ENCODE measurements around the gene NUP93.

GRCh38 chr16:56785317-56785716, 55.4 kb downstream of the NUP93 start:
- TF ChIP-seq ZSCAN20 (CRISPR knock-in tag; IDR thresholded peaks at IDR 0.05) = no peak
- no peak for TF ChIP-seq USF2 (IDR thresholded peaks at IDR 0.05)
- TF ChIP-seq CTCF (IDR thresholded peaks at IDR 0.05) = no peak
- TF ChIP-seq BHLHE40 (IDR thresholded peaks at IDR 0.05; ENCODE audit: low read depth, low read length) = no peak
